Stimulated activated CD4-positive, alpha-beta T cell treated with anti-CD3 and anti-CD28 coated beads, Interleukin-1b, Interleukin-23, amount 100 ng/mL, for 48 hours (primary cell): ENCODE data around the gene SLC9A3.

Experiments
- DNase-seq: peaks from one replicate; pipeline ENCODE4 v3.0.0-alpha.2; 2020

Gene SLC9A3

DNA sequence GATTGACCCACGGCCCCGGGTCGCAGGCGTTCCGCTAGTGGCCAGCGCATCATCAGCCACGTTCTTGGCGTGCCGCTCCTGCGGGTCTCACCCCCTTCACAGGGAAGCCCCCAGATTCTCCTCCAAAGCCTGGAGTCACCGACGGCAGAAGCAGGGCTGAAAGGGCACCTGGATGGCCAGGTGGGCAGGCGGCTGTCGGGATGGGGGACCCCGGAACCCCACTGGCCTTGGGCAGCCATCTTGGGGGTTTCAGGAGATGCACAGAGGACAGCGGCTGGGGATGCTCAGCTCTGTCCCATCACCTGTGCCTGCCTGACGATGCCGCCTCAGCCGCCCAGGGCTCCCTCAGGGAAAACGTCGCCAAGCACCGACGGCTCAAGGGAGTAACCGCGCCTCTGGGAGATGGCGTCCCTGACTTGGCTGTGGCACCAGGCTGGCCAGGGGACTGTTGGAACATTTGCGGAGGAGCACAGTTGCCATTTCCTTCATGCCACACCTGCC, 14.1 kb upstream of the SLC9A3 start:
- no peak for DNase-seq

GRCh38 chr5:537621-538071, 13.4 kb upstream of the SLC9A3 start:
- no peak for DNase-seq

GRCh38 chr5:537098-537497, 12.8 kb upstream of the SLC9A3 start:
- DNase-seq: no peak

GRCh38 chr5:535846-536698, 11.8 kb upstream of the SLC9A3 start:
- no peak for DNase-seq

GRCh38 chr5:534743-535671, 10.8 kb upstream of the SLC9A3 start:
- DNase-seq: no peak

DNA sequence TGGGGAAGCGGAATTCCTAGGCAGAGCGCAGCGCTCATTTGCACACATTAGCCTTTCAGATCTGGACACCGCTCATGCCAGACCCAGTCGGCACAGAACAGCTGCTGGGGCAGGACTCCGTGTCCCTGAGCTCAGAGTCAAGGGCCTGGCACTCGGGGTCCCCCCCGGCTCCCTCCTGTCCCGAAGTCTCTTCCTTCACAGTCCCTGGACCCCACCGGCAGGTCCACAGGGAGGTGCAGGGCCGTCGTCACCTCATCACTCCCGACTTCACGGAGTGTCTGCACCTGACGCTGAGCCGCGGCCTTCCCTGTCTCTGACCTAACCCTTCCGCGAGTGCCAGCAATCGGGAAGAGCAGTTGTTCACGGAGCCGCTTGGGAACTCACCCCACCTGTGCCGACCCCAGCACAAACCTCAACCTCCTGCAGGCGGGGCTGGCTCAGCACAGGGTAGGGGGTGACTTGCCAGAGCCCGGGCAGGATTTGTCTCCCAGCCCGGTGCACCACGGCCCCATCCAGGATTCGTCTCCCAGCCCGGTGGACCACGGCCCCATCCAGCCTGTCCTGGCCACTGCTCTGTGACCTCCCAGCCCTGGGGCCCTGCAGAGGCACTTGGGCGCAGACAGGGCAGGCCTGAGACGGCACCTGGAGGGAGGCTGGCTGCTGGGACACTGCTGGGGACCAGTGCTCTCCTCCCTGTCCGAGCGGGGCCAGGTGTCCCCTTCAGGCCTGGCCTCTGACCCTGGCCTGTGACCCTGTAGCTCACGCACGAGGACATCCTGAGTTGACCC, 9.9 kb upstream of the SLC9A3 start:
- DNase-seq: no peak

DNA sequence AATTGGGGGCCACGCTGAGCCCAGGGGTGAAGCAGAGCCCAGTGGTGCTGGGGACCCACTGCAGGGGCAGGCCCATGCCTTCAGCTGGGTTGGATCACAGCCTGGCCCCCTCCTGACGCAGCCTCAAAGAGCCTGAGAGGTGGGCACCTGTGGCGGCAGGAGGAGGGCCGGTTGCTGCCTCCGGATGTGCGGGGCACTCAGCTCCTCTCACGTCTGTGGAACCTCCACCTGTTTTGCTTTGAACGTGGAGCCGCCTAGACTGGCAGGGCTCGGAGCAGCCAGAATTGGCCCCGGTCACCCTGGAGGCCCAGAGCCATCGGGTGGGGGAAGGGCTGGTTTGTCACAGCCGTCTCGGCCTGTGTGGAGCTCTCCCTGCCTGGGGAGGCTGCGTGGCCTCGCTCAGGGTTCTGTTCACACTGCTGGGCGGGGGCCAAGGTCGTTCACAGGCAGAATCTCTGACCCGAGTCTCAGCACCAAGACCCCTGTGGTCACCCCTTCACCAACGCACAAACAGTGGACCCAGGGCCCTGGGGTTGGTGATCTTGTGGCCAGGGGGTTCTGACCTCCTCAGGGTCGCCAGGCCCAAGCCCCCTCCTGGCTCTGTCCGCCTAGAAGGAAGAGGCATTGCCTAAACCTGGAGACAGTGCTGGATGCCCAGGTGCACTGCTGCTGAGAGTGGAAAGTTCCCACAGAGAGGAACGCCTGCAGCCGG, 9.2 kb upstream of the SLC9A3 start:
- no peak for DNase-seq

DNA sequence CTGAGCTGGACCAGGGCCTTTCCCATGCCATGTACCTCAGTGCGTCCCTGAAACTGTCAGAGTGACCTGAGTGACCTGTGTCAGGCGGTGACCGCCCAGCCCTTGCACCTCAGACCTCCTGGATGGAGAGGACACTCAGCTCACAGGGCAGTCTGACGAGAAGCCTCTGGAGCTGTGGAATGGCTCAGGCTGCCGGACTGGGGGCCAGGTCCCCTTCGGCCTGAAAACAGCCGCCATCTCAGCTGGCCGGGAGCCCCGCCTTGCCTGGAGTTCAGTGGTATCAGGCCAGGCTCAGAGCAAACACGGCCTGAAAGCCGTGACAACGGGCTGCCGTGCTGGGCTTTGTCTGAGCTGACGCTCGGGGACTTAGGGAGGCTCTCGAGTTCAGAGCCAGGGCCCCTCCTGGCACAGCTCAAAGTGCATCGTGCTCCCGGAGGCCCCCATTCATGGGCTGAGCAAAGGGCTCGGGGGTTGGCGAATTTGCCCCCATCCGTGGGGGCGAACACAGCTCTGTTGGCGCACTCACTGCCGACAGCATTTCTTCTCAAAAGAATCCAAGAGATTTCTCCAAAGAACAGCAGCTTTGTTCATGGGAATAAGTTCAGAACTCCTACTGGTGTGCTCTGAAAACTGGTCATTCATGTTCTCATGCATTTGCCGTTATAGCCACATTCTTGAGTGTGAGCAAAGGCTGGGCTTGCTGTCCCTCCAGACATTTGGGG, 8.4 kb upstream of the SLC9A3 start:
- no peak for DNase-seq

- no peak for DNase-seq
Observed at GRCh38 chr5:531749-532315, 7.6 kb upstream of the SLC9A3 start.

- no peak for DNase-seq
Observed at GRCh38 chr5:531101-531748, 7.0 kb upstream of the SLC9A3 start.

- DNase-seq: no peak
Observed at GRCh38 chr5:530001-530955, 6.0 kb upstream of the SLC9A3 start.

DNA sequence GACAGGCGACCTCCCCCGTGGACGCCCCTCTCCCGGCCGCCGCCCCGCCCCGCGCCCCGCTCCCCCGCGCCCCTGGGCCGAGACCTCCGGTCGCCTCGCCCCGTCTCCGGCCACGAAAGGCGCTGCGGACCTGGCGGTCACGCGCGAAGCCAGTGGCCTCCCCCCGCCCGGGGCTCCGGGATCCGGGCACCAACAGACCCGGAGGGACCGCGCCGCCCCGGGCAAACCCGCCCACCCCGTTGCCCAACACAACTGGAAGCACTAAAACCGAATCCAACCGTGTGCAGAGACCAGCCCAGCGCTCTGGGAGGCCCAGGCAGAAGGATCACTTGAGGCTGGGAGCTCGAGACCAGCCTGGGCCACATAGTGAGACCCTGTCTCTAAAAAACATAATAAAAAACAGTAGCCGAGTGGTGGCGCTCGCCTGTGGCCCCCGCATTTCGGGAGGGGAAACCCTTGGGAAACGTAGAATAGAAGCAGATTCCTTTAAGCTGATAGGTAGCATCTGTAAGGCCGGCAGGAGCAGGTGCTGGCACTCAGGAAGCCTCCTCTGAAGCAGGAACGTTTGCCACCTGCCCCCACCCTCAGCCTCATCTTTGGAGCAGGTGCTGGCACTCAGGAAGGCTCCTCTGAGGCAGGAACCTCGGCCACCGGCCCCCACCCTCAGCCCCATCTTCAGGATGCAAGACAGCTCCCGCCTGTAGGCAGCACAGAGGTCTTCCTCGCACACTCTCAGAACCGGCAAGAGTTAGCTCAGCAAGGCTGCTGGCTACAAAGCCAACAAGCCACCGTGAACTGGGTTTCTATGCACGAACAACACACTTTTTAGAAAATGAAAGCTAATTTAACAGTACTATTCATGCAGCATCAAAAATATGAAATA, 4.6 kb upstream of the SLC9A3 start:
- no peak for DNase-seq

- DNase-seq: no peak
Observed at GRCh38 chr5:527646-528628, 3.7 kb upstream of the SLC9A3 start.

GRCh38 chr5:526456-527088, 2.3 kb upstream of the SLC9A3 start:
- no peak for DNase-seq

- no peak for DNase-seq
Observed at GRCh38 chr5:525916-526315, 1.7 kb upstream of the SLC9A3 start.

DNA sequence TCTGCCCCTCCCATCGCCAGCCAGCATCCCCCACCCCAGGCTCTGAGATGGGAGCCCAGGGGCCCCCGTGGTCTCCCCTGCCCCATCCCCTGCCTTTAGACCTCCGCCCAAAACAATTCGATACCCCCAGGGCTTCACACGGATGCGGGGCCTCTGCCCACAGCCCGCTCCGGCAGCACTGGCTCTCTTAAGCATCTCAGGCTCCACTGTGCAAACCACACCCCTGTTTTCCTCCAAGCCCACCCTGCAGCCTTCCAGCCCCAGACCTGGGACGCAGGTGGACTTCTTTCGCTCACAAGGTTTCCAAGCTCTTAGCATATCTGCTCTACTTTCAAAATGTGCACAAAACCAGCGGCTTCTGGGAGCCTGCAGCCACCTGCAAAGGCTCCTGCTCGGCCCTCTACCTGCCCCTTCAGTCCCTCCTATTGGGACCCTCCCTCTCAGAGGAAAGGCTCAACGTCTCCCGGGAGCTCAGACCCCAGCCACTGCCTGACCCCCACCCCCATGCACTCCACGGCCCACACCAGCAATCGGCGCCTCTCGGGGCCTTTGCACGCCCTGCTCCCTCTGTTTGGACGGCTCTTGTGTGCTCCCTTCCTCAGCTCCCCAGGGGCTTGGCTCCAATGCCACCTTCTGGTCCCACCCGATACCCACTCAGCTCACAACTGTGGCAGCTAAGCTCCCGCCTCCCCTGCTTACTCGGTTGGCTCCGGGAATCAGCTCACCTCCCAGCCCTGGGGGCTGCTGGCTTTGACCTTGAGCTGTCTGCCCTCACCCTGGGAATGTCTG, 918 bp upstream of the SLC9A3 start:
- no peak for DNase-seq
